HG03442 (cell line): ENCODE measurements around the gene ACSBG1.

ENCODE experiments used
- ATAC-seq: cut with Tn5 transposase; IDR thresholded peaks from one replicate; pipeline ENCODE4 v1.9.1; 2021; ENCODE audit warnings: mild to moderate bottlenecking, moderate library complexity; ENCODE audit not compliant: unreplicated experiment

ACSBG1 gene

DNA sequence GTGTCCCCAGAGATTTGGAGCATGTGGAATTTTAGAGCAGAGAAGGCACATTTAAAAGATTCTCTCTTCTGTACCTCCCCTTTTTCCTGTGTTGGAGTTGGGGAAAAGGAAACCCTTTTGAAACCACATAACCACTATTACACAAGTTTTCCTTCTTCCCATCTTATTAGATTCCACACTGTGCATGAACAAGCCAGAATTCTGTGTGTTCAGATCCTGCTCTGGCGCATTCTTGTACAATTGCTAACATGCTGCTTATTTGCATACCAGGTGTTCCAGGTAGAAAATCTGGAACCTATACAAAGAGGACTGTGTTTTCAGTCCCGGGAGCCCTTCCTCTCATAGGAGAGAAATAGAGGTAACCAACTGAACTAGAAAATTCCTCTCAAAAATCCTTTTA lies 100.6 kb downstream of the ACSBG1 start:
- no peak for ATAC-seq

GRCh38 chr15:78131295-78132061 lies 102.9 kb downstream of the ACSBG1 start, which contains the start of gene CIB2:
TSS of gene CIB2 (minus strand) at chr15:78131445. CDS start at chr15:78131215, 230 bp downstream.
- peak; percentile 66 for ATAC-seq

GRCh38 chr15:78130466-78131294 lies 103.7 kb downstream of the ACSBG1 start:
- peak; percentile 28 for ATAC-seq

- ATAC-seq = no peak
Observed at GRCh38 chr15:78129751-78130287, 104.5 kb downstream of the ACSBG1 start.

- no peak for ATAC-seq
Observed at GRCh38 chr15:78129077-78129750, 105.2 kb downstream of the ACSBG1 start.

GRCh38 chr15:78127882-78128281 lies 106.5 kb downstream of the ACSBG1 start:
- ATAC-seq = no peak

DNA sequence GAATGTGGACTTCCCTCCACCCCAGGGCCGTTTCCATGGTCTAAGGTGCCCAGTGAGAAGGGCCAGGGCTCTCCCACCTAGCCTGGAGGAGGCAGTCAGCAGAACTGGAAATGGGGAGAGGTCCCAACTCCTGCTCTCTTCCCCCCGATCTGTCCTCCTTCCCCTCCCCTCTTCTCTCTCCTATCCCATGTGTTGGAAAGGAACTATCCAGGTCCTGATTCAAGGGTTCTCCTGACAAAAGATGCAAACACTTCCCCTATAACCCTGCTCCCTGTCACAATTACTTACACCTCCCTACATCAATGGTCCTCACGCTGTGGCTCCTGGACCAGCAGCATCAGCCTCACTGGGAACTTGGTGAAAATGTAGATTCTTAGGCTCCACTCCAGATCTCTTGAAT lies 109.1 kb downstream of the ACSBG1 start:
- no peak for ATAC-seq

DNA sequence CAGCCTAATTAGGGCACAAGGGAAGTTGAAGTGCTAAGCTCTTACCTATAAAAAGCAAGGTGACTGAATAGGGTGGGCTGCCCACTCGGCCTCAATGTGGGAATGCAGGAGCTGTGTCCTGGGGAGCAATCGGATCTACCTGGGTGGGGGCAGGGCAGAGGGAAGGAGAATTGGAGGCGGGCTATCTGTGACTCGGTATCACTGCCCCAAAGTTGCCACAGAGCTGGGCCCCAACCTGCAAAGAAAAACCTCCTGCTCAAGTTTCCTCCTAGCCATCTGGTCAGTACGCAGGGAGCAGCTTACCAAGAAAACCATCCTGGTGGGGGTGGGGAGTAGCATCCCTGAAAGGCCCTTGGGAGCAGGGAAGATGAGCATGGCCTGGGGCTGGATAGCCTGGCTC lies 113.8 kb downstream of the ACSBG1 start:
- no peak for ATAC-seq
